ENCODE results near the gene ATP1A1.

The ATP1A1 gene

GRCh38 chr1:116391185-116391584 is 18.1 kb downstream of the ATP1A1 start:
- no peak overlapping the region for H3K4me3 ChIP-seq (ENCODE audit: control insufficient read depth, low read depth, low read length)
- TF ChIP-seq, protein P1, sequence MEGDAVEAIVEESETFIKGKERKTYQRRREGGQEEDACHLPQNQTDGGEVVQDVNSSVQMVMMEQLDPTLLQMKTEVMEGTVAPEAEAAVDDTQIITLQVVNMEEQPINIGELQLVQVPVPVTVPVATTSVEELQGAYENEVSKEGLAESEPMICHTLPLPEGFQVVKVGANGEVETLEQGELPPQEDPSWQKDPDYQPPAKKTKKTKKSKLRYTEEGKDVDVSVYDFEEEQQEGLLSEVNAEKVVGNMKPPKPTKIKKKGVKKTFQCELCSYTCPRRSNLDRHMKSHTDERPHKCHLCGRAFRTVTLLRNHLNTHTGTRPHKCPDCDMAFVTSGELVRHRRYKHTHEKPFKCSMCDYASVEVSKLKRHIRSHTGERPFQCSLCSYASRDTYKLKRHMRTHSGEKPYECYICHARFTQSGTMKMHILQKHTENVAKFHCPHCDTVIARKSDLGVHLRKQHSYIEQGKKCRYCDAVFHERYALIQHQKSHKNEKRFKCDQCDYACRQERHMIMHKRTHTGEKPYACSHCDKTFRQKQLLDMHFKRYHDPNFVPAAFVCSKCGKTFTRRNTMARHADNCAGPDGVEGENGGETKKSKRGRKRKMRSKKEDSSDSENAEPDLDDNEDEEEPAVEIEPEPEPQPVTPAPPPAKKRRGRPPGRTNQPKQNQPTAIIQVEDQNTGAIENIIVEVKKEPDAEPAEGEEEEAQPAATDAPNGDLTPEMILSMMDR (conservative IDR thresholded peaks at IDR 0.05; ENCODE audit: control insufficient read depth, insufficient read depth, low read depth, low read length) = no peak
- DNase-seq (ENCODE audit: low read depth) = no peak

- TF ChIP-seq, protein P1 (conservative IDR thresholded peaks at IDR 0.05; ENCODE audit: control insufficient read depth, insufficient read depth, low read depth, low read length) = no peak
- no peak for DNase-seq (ENCODE audit: low read depth)
- no peak overlapping the region for H3K4me3 ChIP-seq (ENCODE audit: control insufficient read depth, low read depth, low read length)
Measured at GRCh38 chr1:116392717-116393404, 19.8 kb downstream of the ATP1A1 start.

GRCh38 chr1:116393792-116394191 is 20.7 kb downstream of the ATP1A1 start:
- TF ChIP-seq, protein P1 (conservative IDR thresholded peaks at IDR 0.05; ENCODE audit: control insufficient read depth, insufficient read depth, low read depth, low read length) = no peak
- H3K4me3 ChIP-seq (ENCODE audit: control insufficient read depth, low read depth, low read length) = no peak overlapping the region

DNA sequence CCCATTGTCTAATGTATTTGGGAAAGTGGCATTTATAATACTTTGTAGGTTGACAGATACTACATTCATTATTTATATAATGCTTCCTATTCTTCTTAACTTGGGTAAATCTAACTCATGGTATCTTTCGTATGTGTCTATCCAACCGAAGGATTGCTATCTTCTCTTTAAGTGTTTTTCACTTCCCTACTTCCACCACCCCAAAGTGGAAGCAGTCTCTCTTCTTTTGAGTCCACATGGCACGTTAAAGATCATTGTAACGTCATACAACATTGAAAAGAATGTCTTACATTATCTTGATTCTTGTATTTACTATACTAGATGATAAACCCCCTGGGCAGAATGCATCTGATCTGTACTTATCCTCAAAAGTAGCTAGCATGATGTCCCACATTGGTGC is 21.2 kb downstream of the ATP1A1 start:
- DNase-seq (ENCODE audit: low read depth) = no peak
- TF ChIP-seq, protein P1 (conservative IDR thresholded peaks at IDR 0.05; ENCODE audit: control insufficient read depth, insufficient read depth, low read depth, low read length) = no peak
- H3K4me3 ChIP-seq (ENCODE audit: control insufficient read depth, low read depth, low read length) = no peak overlapping the region

More at GRCh38 chr1:116393792-116394191, 20.7 kb downstream of the ATP1A1 start:
- DNase-seq (ENCODE audit: low read depth) = no peak

DNA sequence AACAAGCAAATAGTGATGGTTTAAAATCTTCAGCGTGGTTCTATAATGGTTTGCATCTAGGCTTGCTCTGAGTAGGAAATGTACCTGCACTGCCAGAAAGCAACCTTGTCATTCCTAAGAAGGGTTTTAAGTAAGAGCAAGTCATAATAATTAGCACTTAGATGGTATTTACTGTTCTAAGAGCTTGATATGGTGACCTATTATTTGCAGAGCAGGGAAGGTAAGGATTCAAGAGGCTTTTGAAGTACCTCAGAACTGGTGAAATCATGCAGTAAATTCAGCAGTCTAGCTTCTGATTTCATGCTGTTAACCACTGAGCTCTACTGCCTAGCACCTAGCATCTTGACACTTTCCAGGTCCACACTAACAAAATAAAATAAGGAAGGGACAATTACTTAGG is 23.7 kb downstream of the ATP1A1 start:
- H3K4me3 ChIP-seq (ENCODE audit: control insufficient read depth, low read depth, low read length) = no peak overlapping the region
- no peak for DNase-seq (ENCODE audit: low read depth)
- TF ChIP-seq, protein P1 (conservative IDR thresholded peaks at IDR 0.05; ENCODE audit: control insufficient read depth, insufficient read depth, low read depth, low read length) = no peak

GRCh38 chr1:116397728-116398127 is 24.7 kb downstream of the ATP1A1 start:
- no peak for DNase-seq (ENCODE audit: low read depth)
- TF ChIP-seq, protein P1 (conservative IDR thresholded peaks at IDR 0.05; ENCODE audit: control insufficient read depth, insufficient read depth, low read depth, low read length) = no peak
- H3K4me3 ChIP-seq (ENCODE audit: control insufficient read depth, low read depth, low read length) = no peak overlapping the region
